Tibial nerve (tissue), 3 donors: ENCODE results near the gene CD81.

ENCODE experiments used
- CTCF ChIP-seq, 5 experiments: fragments of 200-600 bp in 3 of 5; fragments of 450-650 bp in 2 of 5; sonication (generic) in 3 of 5; IDR thresholded peaks; one replicate each; pipeline ENCODE4 v1.5.1; 2016 to 2019; ENCODE audit warnings: antibody characterized with exemption in 5 of 5, mild to moderate bottlenecking in 3 of 5, moderate library complexity in 2 of 5
- POLR2A ChIP-seq, 2 donors: fragments of 450-650 bp; IDR thresholded peaks; one replicate each; pipeline ENCODE4 v1.6.1; 2017; ENCODE audit warnings: antibody characterized with exemption in 2 of 2, mild to moderate bottlenecking in 2 of 2, moderate library complexity in 2 of 2

- TF ChIP-seq CTCF (IDR thresholded peaks at IDR 0.05) (no peak), POLR2A (IDR thresholded peaks at IDR 0.05) (no peak)
These were observed 55.5 kb downstream of the CD81 start for GRCh38 chr11:2432628-2433071.
